ENCODE measurements around the gene HECW1. TPM values are rescaled to one million over a fixed set of nuclear protein-coding genes. Genes with fewer than 3 reads are reported as not detected.

Gene HECW1
- total RNA-seq, 1 donor = 2.9 TPM

DNA sequence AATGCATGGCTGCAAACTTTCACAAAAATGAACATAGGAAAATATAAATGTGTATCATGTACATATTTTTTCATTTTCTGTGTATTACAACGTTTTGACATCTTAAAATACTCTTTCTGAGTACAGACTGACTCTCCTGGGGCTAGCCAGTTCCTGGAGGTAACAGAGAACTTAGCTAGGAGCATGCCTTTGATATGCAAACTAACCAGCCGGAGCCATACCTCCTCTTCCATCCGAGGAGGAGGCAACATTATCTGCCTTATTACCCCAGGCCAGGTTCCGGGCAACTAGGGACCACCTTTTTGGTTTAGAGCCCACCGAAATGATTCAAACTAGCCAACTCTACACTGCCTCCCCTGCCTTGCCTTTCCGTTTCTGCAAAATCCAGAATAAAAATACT is 33.7 kb upstream of the HECW1 start:
- Histone ChIP-seq H3K4me3 (ENCODE audit: insufficient read depth, low read length) (no peak overlapping the region), H3K36me3 (ENCODE audit: insufficient read depth, low read length) (no peaks in the 10 kb centered on the region)

GRCh38 chr7:43081603-43082002 is 30.8 kb upstream of the HECW1 start:
- Histone ChIP-seq H3K79me2 (ENCODE audit: insufficient read depth, low read length) (no peaks in the 10 kb centered on the region), H2AFZ (ENCODE audit: low read length) (no peak overlapping the region), H3K27me3 (ENCODE audit: insufficient read depth, low read length) (peaks cover 17% of the 10 kb centered on the region), H3K4me1 (ENCODE audit: insufficient read depth, low read length) (peaks cover 3% of the 10 kb centered on the region), H4K20me1 (ENCODE audit: insufficient read depth, low read length) (no peaks in the 10 kb centered on the region), H3K27ac (ENCODE audit: low read depth, low read length) (no peak overlapping the region), H3K36me3 (ENCODE audit: insufficient read depth, low read length) (no peaks in the 10 kb centered on the region), H3K9me3 (ENCODE audit: low read depth, low read length) (no peaks in the 10 kb centered on the region), H3K4me2 (ENCODE audit: insufficient read depth, low read length) (no peak overlapping the region), H3K4me3 (ENCODE audit: insufficient read depth, low read length) (no peak overlapping the region)
- no peak for DNase-seq (ENCODE audit: insufficient read length, low spot score, missing footprints)
- TF ChIP-seq, protein P1, sequence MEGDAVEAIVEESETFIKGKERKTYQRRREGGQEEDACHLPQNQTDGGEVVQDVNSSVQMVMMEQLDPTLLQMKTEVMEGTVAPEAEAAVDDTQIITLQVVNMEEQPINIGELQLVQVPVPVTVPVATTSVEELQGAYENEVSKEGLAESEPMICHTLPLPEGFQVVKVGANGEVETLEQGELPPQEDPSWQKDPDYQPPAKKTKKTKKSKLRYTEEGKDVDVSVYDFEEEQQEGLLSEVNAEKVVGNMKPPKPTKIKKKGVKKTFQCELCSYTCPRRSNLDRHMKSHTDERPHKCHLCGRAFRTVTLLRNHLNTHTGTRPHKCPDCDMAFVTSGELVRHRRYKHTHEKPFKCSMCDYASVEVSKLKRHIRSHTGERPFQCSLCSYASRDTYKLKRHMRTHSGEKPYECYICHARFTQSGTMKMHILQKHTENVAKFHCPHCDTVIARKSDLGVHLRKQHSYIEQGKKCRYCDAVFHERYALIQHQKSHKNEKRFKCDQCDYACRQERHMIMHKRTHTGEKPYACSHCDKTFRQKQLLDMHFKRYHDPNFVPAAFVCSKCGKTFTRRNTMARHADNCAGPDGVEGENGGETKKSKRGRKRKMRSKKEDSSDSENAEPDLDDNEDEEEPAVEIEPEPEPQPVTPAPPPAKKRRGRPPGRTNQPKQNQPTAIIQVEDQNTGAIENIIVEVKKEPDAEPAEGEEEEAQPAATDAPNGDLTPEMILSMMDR (IDR thresholded peaks at IDR 0.05; ENCODE audit: extremely low read depth, low read depth, low read length) = no peak

More for the DNA sequence above, 33.7 kb upstream of the HECW1 start:
- H3K4me2 ChIP-seq (ENCODE audit: insufficient read depth, low read length) = no peak overlapping the region
- no peaks in the 10 kb centered on the region for H4K20me1 ChIP-seq (ENCODE audit: insufficient read depth, low read length)
- TF ChIP-seq, protein P1 (IDR thresholded peaks at IDR 0.05; ENCODE audit: extremely low read depth, low read depth, low read length) = no peak
- H3K79me2 ChIP-seq (ENCODE audit: insufficient read depth, low read length) = no peaks in the 10 kb centered on the region
- no peak overlapping the region for H2AFZ ChIP-seq (ENCODE audit: low read length)
- peaks cover 3% of the 10 kb centered on the region for H3K4me1 ChIP-seq (ENCODE audit: insufficient read depth, low read length)
- no peak for DNase-seq (ENCODE audit: insufficient read length, low spot score, missing footprints)
- no peak overlapping the region for H3K27ac ChIP-seq (ENCODE audit: low read depth, low read length)
- peaks cover 6% of the 10 kb centered on the region for H3K27me3 ChIP-seq (ENCODE audit: insufficient read depth, low read length)
- H3K9me3 ChIP-seq (ENCODE audit: low read depth, low read length) = no peaks in the 10 kb centered on the region

- H3K79me2 ChIP-seq (ENCODE audit: insufficient read depth, low read length) = no peaks in the 10 kb centered on the region
- no peaks in the 10 kb centered on the region for H3K36me3 ChIP-seq (ENCODE audit: insufficient read depth, low read length)
- no peaks in the 10 kb centered on the region for H4K20me1 ChIP-seq (ENCODE audit: insufficient read depth, low read length)
- no peak for DNase-seq (ENCODE audit: insufficient read length, low spot score, missing footprints)
- no peaks in the 10 kb centered on the region for H3K4me1 ChIP-seq (ENCODE audit: insufficient read depth, low read length)
- H3K4me3 ChIP-seq (ENCODE audit: insufficient read depth, low read length) = no peak overlapping the region
- H3K27me3 ChIP-seq (ENCODE audit: insufficient read depth, low read length) = peaks cover 17% of the 10 kb centered on the region
- TF ChIP-seq, protein P1 (IDR thresholded peaks at IDR 0.05; ENCODE audit: extremely low read depth, low read depth, low read length) = no peak
- no peak overlapping the region for H3K27ac ChIP-seq (ENCODE audit: low read depth, low read length)
- H3K9me3 ChIP-seq (ENCODE audit: low read depth, low read length) = no peaks in the 10 kb centered on the region
- no peak overlapping the region for H3K4me2 ChIP-seq (ENCODE audit: insufficient read depth, low read length)
- H2AFZ ChIP-seq (ENCODE audit: low read length) = no peak overlapping the region
Measured at GRCh38 chr7:43083106-43083505, 29.3 kb upstream of the HECW1 start.

- no peaks in the 10 kb centered on the region for H3K9me3 ChIP-seq (ENCODE audit: low read depth, low read length)
- H3K27ac ChIP-seq (ENCODE audit: low read depth, low read length) = no peak overlapping the region
- peaks cover 17% of the 10 kb centered on the region for H3K27me3 ChIP-seq (ENCODE audit: insufficient read depth, low read length)
- DNase-seq (ENCODE audit: insufficient read length, low spot score, missing footprints) = no peak
- no peaks in the 10 kb centered on the region for H3K4me1 ChIP-seq (ENCODE audit: insufficient read depth, low read length)
- TF ChIP-seq, protein P1 (IDR thresholded peaks at IDR 0.05; ENCODE audit: extremely low read depth, low read depth, low read length) = no peak
- H3K79me2 ChIP-seq (ENCODE audit: insufficient read depth, low read length) = no peaks in the 10 kb centered on the region
- no peak overlapping the region for H3K4me3 ChIP-seq (ENCODE audit: insufficient read depth, low read length)
- H3K36me3 ChIP-seq (ENCODE audit: insufficient read depth, low read length) = no peaks in the 10 kb centered on the region
- H2AFZ ChIP-seq (ENCODE audit: low read length) = no peak overlapping the region
- H4K20me1 ChIP-seq (ENCODE audit: insufficient read depth, low read length) = no peaks in the 10 kb centered on the region
- no peak overlapping the region for H3K4me2 ChIP-seq (ENCODE audit: insufficient read depth, low read length)
Measured at GRCh38 chr7:43085017-43085416, 27.4 kb upstream of the HECW1 start.
